Keratinocyte (primary cell): ENCODE data around the gene WDR82. TPM values are rescaled to one million over a fixed set of nuclear protein-coding genes. Genes with fewer than 3 reads are reported as not detected.

Experiments
- DNase-seq: peaks from one replicate; pipeline ENCODE4 v3.0.0-alpha.2; 2011; ENCODE audit warnings: low read depth, missing footprints, low spot score
- FAIRE-seq: peaks from 2 replicates; lab custom pipeline; 2011; peaks lifted over from hg19 to GRCh38; lab: Jason Lieb, UNC
- H2AFZ ChIP-seq: 2 replicates; pipeline ENCODE4 v1.6.0; 2012; ENCODE audit warnings: low read length, control low read depth, inconsistent platforms; ENCODE audit not compliant: control insufficient read depth
- H3K27ac ChIP-seq: 2 replicates; pipeline ENCODE4 v1.5.1; 2011; ENCODE audit warnings: low read length; ENCODE audit not compliant: control insufficient read depth, insufficient read depth
- H3K27me3 ChIP-seq: 3 replicates; pipeline ENCODE4 v1.6.0; 2011; ENCODE audit warnings: low read length; ENCODE audit not compliant: control insufficient read depth, insufficient read depth; ENCODE audit errors: extremely low read depth
- H3K36me3 ChIP-seq, 2 experiments: 2 replicates in 1 of 2; 3 replicates in 1 of 2; pipeline ENCODE4 v1.5.1; 2011; ENCODE audit warnings: low read length in 2 of 2, mild to moderate bottlenecking in 1 of 2; ENCODE audit not compliant: control insufficient read depth in 2 of 2, insufficient read depth in 2 of 2; ENCODE audit errors: extremely low read depth in 1 of 2
- H3K4me1 ChIP-seq: 3 replicates; pipeline ENCODE4 v1.5.1; 2011; ENCODE audit warnings: low read length; ENCODE audit not compliant: control insufficient read depth, insufficient read depth; ENCODE audit errors: extremely low read depth
- H3K4me2 ChIP-seq: 3 replicates; pipeline ENCODE4 v1.6.0; 2011; ENCODE audit warnings: low read depth, low read length; ENCODE audit not compliant: control insufficient read depth, insufficient read depth; ENCODE audit errors: extremely low read depth
- H3K4me3 ChIP-seq, 3 experiments: fragments of 200-600 bp in 1 of 3; sonication (generic) in 1 of 3; 2 replicates in 2 of 3; 3 replicates in 1 of 3; pipeline ENCODE4 v1.5.1; 2011 to 2016; ENCODE audit warnings: low read length in 3 of 3, mild to moderate bottlenecking in 3 of 3, control low read depth in 2 of 3, inconsistent platforms in 1 of 3, low read depth in 1 of 3, mixed read lengths in 1 of 3, mixed run types in 1 of 3, moderate library complexity in 1 of 3; ENCODE audit not compliant: control insufficient read depth in 2 of 3, insufficient read depth in 2 of 3; ENCODE audit errors: extremely low read depth in 1 of 3
- H3K79me2 ChIP-seq: 2 replicates; pipeline ENCODE4 v1.6.0; 2012; ENCODE audit warnings: low read length; ENCODE audit not compliant: control insufficient read depth, insufficient read depth
- H3K9ac ChIP-seq: 3 replicates; pipeline ENCODE4 v1.6.0; 2011; ENCODE audit warnings: low read length; ENCODE audit not compliant: control insufficient read depth, insufficient read depth; ENCODE audit errors: extremely low read depth
- H3K9me1 ChIP-seq: 3 replicates; pipeline ENCODE4 v1.6.0; 2011; ENCODE audit warnings: low read length; ENCODE audit not compliant: control insufficient read depth, insufficient read depth; ENCODE audit errors: extremely low read depth
- H3K9me3 ChIP-seq: 2 replicates; pipeline ENCODE4 v1.5.1; 2012; ENCODE audit warnings: low read depth, low read length; ENCODE audit not compliant: control insufficient read depth
- H4K20me1 ChIP-seq: 3 replicates; pipeline ENCODE4 v1.6.0; 2011; ENCODE audit warnings: low read length; ENCODE audit not compliant: control insufficient read depth, insufficient read depth; ENCODE audit errors: extremely low read depth
- EZH2 ChIP-seq: IDR thresholded peaks from one replicate; pipeline ENCODE4 v1.6.1; 2012; ENCODE audit warnings: inconsistent platforms, mild to moderate bottlenecking, low read length, moderate library complexity
- dilution Hi-C: fragments of 300-500 bp; cut with MboI; formaldehyde crosslinking; loops from one replicate; pipeline ENCODE4 v1.7.0; 2020; ENCODE audit warnings: low sequenced_read_pairs; ENCODE audit not compliant: extremely low pct_ligation_motif_present
- polyA plus RNA-seq, 5 experiments: library from polyadenylated mRNA; depleted of rRNA in 3 of 5; stranded (reverse) in 3 of 5; stranded (forward) in 1 of 5; unstranded in 1 of 5; fragments of >200 nt; gene quantifications; 1 replicate in 1 of 5; 2 replicates in 3 of 5; 3 replicates in 1 of 5; pipeline versions ENCODE4 v1.2.1 to v1.2.3, GENCODE V29; 2011 to 2012; ENCODE audit warnings: missing spikeins in 2 of 5, low read depth in 1 of 5, low replicate concordance in 1 of 5
- TF ChIP-seq, protein P1 (sequence below), 3 experiments: IDR thresholded peaks in 1 of 3; conservative IDR thresholded peaks in 1 of 3; optimal IDR thresholded peaks in 1 of 3; 2 replicates in 2 of 3; 3 replicates in 1 of 3; pipeline versions ENCODE3 to v1.5.1; 2011; ENCODE audit warnings: low read length in 3 of 3, mild to moderate bottlenecking in 3 of 3, moderate library complexity in 2 of 3, control low read depth in 1 of 3, inconsistent platforms in 1 of 3; ENCODE audit not compliant: insufficient read depth in 2 of 3; ENCODE audit errors: extremely low read depth in 1 of 3

WDR82 gene
- polyA plus RNA-seq, 1 donor (not counting 4 experiments of a cell fraction or from before 2014, with no cell fraction given) = 75.1 TPM

DNA sequence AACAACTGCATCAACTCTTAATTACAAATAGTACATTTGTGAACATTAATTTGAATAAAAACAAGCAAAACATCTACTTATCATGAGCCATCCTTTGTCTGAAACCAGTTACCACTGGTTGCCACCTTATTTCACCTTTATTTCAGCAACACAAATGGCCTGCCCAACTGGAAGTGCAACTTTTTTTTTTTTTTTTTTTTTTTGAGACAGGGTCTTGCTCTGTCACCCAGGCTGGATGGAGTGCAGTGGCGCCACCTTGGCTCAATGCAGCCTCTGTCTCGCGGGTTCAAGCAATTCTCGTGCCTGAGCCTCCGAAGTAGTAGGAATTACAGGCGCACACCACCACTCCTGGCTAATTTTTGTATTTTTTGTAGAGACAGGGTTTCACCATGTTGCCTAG, 13.1 kb downstream of the WDR82 start:
- H3K4me1 ChIP-seq = peaks cover 7% of the 10 kb centered on the region
- H3K4me3 ChIP-seq = no peak overlapping the region
- H3K36me3 ChIP-seq = peaks cover 22 to 46% of the 10 kb centered on the region in 2 experiments
- H3K27me3 ChIP-seq = no peaks in the 10 kb centered on the region
- no peak for FAIRE-seq
- no peak overlapping the region for H2AFZ ChIP-seq
- no peak overlapping the region for H3K27ac ChIP-seq
- TF ChIP-seq EZH2 = no peak
- TF ChIP-seq, protein P1, sequence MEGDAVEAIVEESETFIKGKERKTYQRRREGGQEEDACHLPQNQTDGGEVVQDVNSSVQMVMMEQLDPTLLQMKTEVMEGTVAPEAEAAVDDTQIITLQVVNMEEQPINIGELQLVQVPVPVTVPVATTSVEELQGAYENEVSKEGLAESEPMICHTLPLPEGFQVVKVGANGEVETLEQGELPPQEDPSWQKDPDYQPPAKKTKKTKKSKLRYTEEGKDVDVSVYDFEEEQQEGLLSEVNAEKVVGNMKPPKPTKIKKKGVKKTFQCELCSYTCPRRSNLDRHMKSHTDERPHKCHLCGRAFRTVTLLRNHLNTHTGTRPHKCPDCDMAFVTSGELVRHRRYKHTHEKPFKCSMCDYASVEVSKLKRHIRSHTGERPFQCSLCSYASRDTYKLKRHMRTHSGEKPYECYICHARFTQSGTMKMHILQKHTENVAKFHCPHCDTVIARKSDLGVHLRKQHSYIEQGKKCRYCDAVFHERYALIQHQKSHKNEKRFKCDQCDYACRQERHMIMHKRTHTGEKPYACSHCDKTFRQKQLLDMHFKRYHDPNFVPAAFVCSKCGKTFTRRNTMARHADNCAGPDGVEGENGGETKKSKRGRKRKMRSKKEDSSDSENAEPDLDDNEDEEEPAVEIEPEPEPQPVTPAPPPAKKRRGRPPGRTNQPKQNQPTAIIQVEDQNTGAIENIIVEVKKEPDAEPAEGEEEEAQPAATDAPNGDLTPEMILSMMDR (optimal IDR thresholded peaks at IDR 0.05 in 1 of 3, IDR thresholded peaks at IDR 0.05 in 1 of 3, conservative IDR thresholded peaks at IDR 0.05 in 1 of 3; ENCODE audit: extremely low read depth in 1 of 3, insufficient read depth in 2 of 3, low read length in 3 of 3) = no peak
- no peak for DNase-seq
- dilution Hi-C loops = no loop called here
- peaks cover 74% of the 10 kb centered on the region for H3K79me2 ChIP-seq
- no peak overlapping the region for H3K4me2 ChIP-seq
- no peaks in the 10 kb centered on the region for H3K9me1 ChIP-seq
- H3K9ac ChIP-seq = no peak overlapping the region
- no peaks in the 10 kb centered on the region for H3K9me3 ChIP-seq
- peaks cover 5% of the 10 kb centered on the region for H4K20me1 ChIP-seq

DNA sequence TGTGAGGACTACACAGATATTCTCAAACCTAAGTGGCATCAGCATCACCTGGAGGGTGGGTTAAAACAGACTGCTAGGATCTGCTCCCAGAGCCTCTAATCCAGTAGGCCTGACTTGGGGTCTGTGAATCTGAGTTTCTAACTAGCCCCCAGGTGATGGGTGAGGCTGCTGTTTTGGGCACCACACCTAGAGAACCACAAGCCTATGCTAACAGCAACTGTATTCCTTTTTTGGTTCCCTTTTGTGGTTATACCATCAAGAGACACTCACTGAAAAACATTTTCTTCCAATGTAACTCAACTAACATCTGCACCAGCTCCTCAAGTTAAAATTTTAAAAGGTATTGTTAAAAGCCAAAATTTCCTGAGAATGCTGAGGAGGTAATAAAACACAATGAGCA, 16.0 kb downstream of the WDR82 start:
- H3K9ac ChIP-seq = no peak overlapping the region
- H2AFZ ChIP-seq = no peak overlapping the region
- no peak overlapping the region for H3K27ac ChIP-seq
- no peaks in the 10 kb centered on the region for H3K9me1 ChIP-seq
- FAIRE-seq (no peak), DNase-seq (no peak)
- no peak overlapping the region for H3K4me2 ChIP-seq
- peaks cover 7% of the 10 kb centered on the region for H4K20me1 ChIP-seq
- no peaks in the 10 kb centered on the region for H3K4me1 ChIP-seq
- no peak for TF ChIP-seq EZH2
- TF ChIP-seq, protein P1 (optimal IDR thresholded peaks at IDR 0.05 in 1 of 3, IDR thresholded peaks at IDR 0.05 in 1 of 3, conservative IDR thresholded peaks at IDR 0.05 in 1 of 3; ENCODE audit: extremely low read depth in 1 of 3, insufficient read depth in 2 of 3, low read length in 3 of 3) = no peak
- no peak overlapping the region for H3K4me3 ChIP-seq
- H3K79me2 ChIP-seq = peaks cover 56% of the 10 kb centered on the region
- no peaks in the 10 kb centered on the region for H3K27me3 ChIP-seq
- H3K9me3 ChIP-seq = no peaks in the 10 kb centered on the region
- H3K36me3 ChIP-seq = peaks cover 28 to 58% of the 10 kb centered on the region in 2 experiments
- dilution Hi-C loops = no loop called here
